ENCODE data around the gene FBXO36.
"Not testable (repeated sequence)": the region's sequence is repeated elsewhere in the genome, so short reads cannot be mapped to it uniquely, and the experiment has no call there.

FBXO36 gene

GRCh38 chr2:229914171-229914570 is 8.1 kb upstream of the FBXO36 start:
- DNase-seq, result no peak

DNA sequence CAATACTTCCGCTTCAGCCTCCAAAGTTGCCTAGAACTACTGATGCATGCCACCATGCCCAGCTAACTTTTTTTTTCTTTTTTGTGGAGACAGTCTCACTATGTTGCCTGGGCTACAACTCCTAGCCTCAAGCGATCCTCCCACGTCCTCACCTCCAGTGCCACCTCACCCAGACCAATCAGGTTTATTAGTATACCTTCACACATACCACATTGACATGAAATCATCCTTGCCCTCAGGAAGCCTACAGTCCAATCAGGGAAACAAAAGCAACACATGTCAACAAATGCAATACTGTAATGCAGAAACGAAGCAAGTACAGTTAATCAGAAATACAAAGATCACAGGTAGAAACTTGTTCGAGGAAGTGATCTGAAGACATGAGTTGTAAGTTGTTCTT is 4.5 kb upstream of the FBXO36 start:
- peak; percentile 35 for DNase-seq

DNA sequence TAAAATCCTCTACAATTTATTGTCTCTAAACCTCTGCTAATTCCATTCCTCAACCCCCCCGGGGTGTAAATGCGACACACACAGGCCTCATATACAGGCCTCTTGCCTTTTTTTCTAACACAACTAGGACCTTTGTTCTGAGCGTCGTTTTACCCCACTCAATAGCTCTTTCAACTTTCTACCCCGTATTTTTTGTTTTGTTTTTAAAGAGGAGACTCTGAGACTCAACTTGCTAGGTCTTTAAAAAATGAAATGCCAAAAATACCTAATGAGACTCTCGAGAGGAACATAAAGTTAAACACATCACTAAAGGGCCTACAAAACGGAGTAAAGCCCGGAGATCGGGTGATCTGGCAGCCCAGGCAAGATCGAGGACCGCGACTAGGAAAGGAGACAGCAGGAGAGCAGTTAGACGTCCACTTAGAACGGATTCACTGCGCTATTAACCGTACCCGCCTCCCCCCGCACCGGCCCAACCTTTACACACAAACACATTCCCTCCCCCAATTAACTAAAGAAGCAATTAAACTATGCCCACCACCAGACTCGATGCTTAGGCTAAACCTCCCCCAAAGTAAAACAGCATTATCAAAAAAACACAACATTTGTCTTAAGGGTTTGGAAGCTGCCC is 2.2 kb upstream of the FBXO36 start:
- DNase-seq, result peak; percentile 63

- DNase-seq, result no peak
Observed at GRCh38 chr2:229921101-229921891, 1.0 kb upstream of the FBXO36 start.

DNA sequence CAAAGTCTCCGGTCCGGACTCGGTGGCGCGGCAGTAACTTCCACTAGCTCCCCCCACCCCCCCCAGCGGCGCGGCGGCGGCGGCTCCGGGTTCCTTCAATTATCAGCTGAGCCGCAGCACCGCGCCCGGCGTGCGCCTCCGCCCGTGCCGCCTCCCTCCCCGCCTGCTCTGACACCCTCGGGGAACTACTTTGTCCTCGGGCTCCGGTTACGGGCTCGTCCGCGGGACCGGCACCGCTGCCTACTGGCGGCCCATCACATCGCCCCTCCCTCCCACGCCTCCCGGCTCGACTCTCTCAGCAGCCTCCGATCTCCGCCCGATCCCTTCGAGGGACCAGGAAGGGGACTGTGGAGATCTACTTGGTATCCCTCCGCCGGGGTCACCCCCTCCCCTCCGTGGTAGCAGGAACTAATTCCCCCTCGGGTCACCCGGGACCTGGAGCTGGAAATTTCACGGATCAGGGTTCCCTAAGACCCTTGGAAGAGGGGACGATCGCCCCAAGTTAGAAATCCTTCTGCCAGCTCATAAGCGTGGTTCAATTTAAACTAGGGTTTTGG is 333 bp upstream of the FBXO36 start, which contains the start of gene TRIP12:
TSS of gene TRIP12 (minus strand) at position 118 of the 557 bp plus-strand sequence. CDS start 41,930 bp downstream, outside the sequence.
- DNase-seq, result peak; percentile 97

DNA sequence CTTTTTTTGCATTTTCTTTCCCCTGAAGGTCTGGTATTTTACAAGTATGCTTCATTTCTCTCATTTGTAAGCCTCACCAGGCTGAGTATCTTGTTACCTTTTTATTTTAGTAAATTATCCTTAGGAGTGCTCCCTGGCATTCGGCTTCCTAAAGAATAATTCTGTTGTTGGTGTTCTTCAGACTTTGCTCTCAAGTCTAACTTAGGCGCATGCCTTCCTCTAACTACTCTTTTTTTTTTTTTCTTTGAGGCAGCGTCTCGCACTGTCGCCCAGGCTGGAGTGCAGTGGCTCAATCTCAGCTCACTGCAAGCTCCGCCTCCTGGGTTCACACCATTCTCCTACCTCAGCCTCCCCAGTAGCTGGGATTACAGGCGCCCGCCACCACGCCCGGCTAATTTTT is 2.2 kb downstream of the FBXO36 start:
- DNase-seq, result peak; percentile 21

DNA sequence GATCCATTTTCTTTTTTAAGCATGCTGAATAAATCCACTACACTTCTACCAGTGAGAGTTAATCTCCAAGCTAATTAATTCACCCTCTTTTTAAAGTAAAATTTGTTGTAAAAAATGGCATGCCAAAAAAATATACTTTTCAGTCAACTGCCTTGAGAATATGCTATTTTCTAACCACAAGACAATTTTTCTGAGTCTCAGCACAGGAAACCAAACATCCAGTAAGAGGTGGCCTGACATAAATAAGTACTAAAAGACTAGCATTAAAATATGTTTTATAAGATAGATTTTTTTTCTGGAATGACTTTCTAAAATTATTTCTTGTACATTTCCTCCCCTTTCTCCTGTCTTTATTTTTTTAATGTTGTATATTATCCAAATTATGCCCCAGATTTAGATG is 2.9 kb downstream of the FBXO36 start:
- DNase-seq, result no peak

DNA sequence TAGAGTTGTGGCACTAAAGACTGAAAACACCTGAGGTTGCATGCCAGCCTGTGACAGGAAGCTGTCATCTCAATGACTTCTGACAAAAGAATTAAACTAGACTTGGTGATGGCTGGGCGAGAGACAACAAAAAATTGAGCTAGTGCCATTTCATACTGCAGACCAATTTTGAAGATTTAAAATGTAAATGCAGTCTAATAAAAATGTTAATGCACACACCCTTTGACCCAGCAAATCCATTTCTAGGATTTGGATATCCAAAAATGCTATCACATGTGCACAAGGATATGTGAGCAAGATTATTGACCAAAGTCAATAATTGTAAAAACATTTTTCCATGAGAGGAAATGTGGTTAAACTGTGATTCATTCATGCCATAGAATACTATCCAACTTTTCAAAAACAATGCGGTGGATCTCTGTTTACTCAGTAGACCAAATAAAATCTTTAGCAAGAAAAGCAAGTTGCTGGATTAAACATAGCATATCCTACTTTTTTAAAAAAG is 5.6 kb downstream of the FBXO36 start:
- DNase-seq, result peak; percentile 24

DNA sequence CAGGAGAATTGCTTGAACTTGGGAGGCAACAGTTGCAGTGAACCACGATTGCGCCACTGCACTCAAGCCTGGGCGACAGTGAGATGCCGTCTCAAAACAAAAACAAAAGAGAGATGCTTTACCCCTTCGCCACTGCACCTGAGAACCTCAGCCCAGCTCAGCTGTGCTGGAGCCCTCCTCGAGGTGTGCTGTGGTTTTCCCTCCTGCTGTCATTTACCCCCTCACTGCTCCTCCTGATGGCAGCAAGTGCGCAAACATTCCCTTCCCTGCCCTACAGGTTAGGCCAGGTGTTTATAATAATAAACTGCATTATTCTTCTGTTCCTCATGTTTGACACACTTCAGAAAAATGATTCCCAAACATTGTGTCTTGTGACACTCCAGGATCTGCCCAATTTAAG is 8.4 kb downstream of the FBXO36 start:
- DNase-seq, result peak; percentile 40

DNA sequence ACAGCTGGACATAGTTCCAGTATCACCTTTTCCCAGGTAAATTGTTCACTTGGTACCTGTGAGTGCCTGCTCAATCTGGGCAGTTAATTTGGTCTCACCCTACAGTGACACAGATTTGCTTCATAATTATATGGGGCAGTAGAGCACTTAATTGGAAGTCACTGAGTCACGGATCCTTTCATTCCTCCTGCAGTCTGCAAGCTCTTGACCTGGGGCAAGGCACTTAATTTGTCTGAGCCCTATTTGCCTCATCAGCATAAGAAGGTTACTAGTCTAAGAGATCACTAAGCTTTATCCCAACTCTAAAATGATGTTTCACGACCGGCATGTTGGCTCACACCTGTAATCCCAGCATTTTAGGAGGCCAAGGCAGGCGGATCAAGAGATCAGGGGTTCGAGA is 8.9 kb downstream of the FBXO36 start:
- DNase-seq, result peak; percentile 40

DNA sequence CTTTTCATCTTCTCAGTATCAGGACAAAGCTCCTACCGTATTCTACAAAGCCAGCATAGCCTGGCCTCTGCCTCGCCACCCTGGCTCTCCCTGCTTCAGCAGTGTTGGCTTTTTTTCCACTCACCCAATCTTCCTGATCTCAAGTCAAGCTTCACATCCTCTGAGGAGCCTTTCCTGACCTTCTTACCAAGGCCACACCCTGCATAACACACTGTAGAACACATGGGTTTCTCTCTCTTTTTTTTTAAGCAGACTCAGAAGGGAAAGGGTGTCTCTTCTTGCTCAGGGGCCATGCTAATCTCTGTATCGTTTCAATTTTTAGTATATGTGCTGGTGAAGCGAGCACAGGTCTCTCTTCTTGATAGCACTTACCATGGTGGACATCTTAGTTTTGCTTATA is 15.2 kb downstream of the FBXO36 start:
- DNase-seq, result peak; percentile 11

DNA sequence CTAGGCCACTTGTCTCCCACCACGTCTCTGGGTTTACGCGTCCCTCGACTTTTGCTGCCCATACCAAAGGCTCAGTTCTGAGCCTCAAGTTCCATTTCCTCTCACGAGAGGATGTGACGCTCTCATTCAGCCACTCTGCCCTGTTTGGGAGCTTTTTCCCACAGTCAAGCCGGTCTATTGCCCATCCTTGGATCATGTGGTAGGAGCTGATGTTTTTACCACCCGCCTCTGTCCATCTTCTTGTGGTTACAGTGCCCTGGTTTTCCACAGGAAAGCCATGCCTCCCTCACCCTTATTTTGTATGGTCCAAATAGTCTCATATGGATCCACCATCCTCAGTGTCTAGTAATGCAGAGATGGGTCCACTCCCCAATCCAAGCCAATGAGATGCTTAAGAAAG is 20.4 kb downstream of the FBXO36 start:
- DNase-seq, result no peak

DNA sequence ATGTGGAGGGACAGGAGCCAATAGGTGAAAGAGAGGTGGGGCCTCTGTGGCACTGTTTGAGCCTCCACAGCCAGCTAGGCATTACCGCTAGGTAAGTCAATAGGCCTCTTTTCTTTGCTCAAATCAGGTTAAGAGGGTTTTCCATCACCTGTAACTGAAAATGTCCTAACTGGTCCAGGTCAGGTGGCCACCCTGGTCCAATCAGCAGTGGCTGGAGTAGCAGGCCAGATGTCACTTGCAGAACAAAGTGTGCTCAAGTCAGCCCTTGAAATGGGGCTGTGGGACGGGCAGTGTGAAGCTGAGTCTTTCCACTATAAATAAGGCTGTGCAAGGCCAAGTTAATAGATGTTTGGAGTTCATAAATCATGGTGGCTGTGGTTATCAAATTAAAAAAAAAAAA is 20.9 kb downstream of the FBXO36 start:
- DNase-seq, result no peak

GRCh38 chr2:229943770-229944449 is 21.6 kb downstream of the FBXO36 start:
- DNase-seq, result peak; percentile 9

DNA sequence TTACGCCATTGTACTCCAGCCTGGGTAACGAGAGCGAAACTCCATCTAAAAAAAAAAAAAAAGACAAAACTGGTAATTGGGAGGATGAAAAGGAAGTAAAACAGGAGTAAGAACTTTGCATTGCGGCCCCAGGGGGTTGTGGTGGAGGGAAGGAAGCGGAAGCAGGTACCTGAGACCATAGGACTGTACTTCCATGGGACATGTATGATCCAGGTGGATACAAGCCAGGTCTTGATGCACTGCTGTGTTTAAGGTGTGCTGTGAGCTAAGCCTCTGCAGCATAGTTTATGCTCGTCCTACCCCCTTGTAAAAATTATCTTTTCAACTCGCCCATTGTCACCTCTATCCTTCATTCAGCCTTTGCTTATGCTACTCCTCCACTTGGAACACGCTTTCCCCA is 23.7 kb downstream of the FBXO36 start:
- DNase-seq, result no peak

GRCh38 chr2:229947544-229947943 is 25.2 kb downstream of the FBXO36 start:
- no peak for DNase-seq

- no peak for DNase-seq
Observed at GRCh38 chr2:229952256-229952835, 30.0 kb downstream of the FBXO36 start.

DNA sequence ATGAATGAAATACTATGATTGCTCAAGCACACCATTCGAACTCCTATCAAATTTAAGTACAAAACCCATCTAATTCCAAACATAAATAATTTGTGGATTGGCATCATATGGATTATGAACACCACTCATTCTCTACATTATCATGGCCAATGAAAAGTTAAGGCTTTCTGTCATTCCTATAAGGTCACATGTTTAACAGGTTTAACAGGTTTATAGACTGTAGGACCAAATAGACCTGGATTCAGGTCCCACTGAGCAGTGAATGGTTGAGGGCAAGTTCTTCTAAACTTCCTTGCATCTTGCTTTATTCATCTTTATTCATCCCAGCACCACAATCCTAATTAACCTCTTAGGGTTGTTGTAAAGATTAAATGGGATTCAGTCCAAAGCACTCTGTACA is 33.4 kb downstream of the FBXO36 start:
- no peak for DNase-seq

DNA sequence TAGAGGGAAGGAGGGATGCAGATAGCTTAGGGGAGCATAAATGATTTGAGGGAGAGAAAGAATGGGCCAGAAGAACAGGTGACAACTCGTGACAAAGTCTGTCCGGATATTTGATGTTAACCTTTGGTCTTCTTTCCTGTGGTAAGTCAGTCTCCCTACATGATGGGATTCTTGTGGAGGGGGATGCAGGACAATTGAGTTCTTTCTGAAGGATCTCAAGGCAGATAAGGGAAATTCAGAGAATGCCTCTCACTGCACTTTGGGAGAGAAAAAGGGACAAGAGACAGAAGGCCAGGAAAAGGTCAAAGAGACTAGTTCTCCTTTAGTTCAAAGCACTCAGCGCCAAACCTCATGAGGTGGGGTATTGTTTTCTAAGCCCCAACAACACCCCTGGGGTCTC is 34.2 kb downstream of the FBXO36 start:
- DNase-seq, result no peak

- DNase-seq, result not testable (repeated sequence)
Observed at GRCh38 chr2:229963596-229963995, 41.3 kb downstream of the FBXO36 start.

GRCh38 chr2:229969921-229970320 is 47.6 kb downstream of the FBXO36 start:
- no peak for DNase-seq

- no peak for DNase-seq
Observed at GRCh38 chr2:229970406-229970805, 48.1 kb downstream of the FBXO36 start.

GRCh38 chr2:229971298-229971790 is 49.0 kb downstream of the FBXO36 start:
- no peak for DNase-seq
